Activated T-cell treated with anti-CD3 and anti-CD28 coated beads, Interleukin-2, amount 50 U/mL, for 72 hours (primary cell): ENCODE measurements around the gene IYD. TPM values are rescaled to one million over a fixed set of nuclear protein-coding genes. Genes with fewer than 3 reads are reported as not detected.
A peak's percentile ranks its signal among the peaks of the same experiment; 100 is the strongest.
"Not testable (repeated sequence)": the region's sequence is repeated elsewhere in the genome, so short reads cannot be mapped to it uniquely, and the experiment has no call there.

Experiments used
- ATAC-seq, 2 donors: fragments of 150-1000 bp; cut with Tn5 transposase; replicated peaks in 1 of 2; 2 replicates each; pipeline ENCODE4 v1.10.0; 2021; ENCODE audit warnings: moderate library complexity in 2 of 2, mild to moderate bottlenecking in 1 of 2
- DNase-seq, 2 donors: peaks; one replicate each; pipeline ENCODE4 v3.0.0; 2021 to 2022; ENCODE audit warnings: mixed read lengths in 1 of 2
- H3K27ac Mint-ChIP-seq: one replicate; pipeline ENCODE4 v1.8.0; 2022; ENCODE audit warnings: mild to moderate bottlenecking, moderate library complexity, mixed read lengths
- H3K27me3 Mint-ChIP-seq: one replicate; pipeline ENCODE4 v1.8.0; 2022; ENCODE audit warnings: low read depth, mixed read lengths
- H3K36me3 Mint-ChIP-seq, 2 donors: one replicate each; pipeline ENCODE4 v1.8.0; 2022; ENCODE audit warnings: mixed read lengths in 2 of 2, mild to moderate bottlenecking in 1 of 2; ENCODE audit not compliant: insufficient read depth in 2 of 2
- H3K4me1 Mint-ChIP-seq: one replicate; pipeline ENCODE4 v1.8.0; 2022; ENCODE audit warnings: low read depth, mixed read lengths
- H3K4me3 Mint-ChIP-seq, 2 donors: one replicate each; pipeline ENCODE4 v1.8.0; 2022; ENCODE audit warnings: mild to moderate bottlenecking in 2 of 2, mixed read lengths in 2 of 2, moderate library complexity in 2 of 2
- H3K9me3 Mint-ChIP-seq, 2 donors: one replicate each; pipeline ENCODE4 v1.8.0; 2022; ENCODE audit warnings: mixed read lengths in 2 of 2
- total RNA-seq, 2 donors: library from RNA; stranded (reverse); gene quantifications; one replicate each; pipeline ENCODE4 v1.2.3, GENCODE V29; 2022

IYD gene
- total RNA-seq, 2 donors from 2014 or later = not detected

DNA sequence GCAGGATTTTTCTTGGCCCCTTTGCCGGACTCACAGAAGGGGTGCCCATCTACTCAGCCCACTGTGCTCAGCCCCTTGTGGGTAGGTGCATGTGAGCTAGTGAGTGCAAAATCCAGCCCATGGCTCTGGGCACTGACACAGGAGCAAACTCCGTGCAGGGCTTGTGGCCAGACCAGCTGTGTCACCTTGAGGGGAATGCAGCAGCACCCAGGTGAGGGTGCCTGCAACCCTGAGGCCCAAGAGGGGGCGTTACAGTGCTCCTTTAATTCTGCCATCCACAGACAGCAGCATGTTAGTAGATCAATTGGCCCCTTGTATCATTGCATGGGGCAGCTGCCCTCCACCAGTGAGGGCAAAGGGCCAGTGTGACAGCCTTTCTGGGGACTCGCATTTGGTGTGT is 12.9 kb upstream of the IYD start:
- Mint-ChIP-seq H3K4me3 (no peak overlapping the region), H3K27ac (no peak overlapping the region), H3K36me3 (no peaks in the 10 kb centered on the region), H3K4me1 (no peaks in the 10 kb centered on the region), H3K27me3 (peaks cover 25% of the 10 kb centered on the region), H3K9me3 (no peaks in the 10 kb centered on the region)
- DNase-seq (no peak), ATAC-seq (no peak)

GRCh38 chr6:150361876-150362275 is 6.9 kb upstream of the IYD start:
- Mint-ChIP-seq H3K36me3 (no peaks in the 10 kb centered on the region), H3K27ac (no peak overlapping the region), H3K4me1 (no peaks in the 10 kb centered on the region), H3K4me3 (no peak overlapping the region), H3K9me3 (no peaks in the 10 kb centered on the region), H3K27me3 (no peaks in the 10 kb centered on the region)
- no peak for ATAC-seq
- DNase-seq = no peak

DNA sequence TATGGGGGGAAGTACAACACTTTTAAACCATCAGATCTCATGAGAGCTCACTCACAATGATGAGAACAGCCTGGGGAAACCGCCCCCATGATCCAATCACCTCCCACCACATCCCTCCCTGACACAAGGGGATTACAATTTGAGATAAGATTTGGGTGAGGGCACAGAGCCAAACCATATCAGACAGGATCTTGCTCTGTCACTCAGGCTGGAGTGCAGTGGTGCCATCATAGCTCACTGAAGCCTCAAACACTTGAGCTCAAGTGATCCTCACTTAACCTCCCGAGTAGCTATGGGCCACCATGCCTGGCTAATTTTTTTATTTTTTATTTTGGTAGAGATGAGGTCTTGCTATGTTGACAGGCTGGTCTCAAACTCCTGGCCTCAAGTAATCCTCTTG is 5.1 kb upstream of the IYD start:
- Mint-ChIP-seq H3K27me3 (no peaks in the 10 kb centered on the region), H3K27ac (no peak overlapping the region), H3K4me1 (no peaks in the 10 kb centered on the region), H3K9me3 (no peaks in the 10 kb centered on the region), H3K4me3 (no peak overlapping the region), H3K36me3 (no peaks in the 10 kb centered on the region)
- ATAC-seq (no peak), DNase-seq (no peak)

DNA sequence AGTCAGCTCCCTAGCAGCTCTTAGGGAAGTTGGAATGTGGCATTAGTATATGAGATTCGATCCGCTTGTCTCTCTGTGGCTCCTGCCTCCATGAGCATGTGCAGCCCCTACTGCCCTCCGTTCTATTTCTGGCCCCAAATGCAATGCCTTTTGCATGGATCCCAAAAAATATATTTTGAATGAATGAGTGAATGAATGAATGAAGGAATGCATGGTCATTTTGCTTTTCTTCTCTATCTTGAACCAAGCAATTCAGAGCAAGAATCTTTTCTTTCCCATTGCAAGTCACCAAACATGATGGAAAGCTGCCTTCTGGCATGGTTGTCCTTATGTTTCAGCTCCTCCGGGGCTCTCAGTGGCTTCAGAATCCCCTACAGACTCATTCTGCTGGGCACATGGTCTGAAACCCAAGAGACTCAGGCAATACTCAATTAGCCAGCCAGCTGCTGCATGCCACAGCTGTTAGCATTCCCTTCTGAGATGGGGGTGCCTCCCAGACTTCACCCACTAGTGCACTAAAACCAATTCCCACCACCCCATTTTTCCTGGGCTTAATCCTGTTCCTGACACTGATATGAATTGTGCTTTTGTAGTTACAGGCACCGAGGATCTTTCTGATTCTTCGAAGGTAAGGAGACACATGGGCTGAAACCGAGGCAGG is 2.6 kb upstream of the IYD start:
- no peaks in the 10 kb centered on the region for H3K27me3 Mint-ChIP-seq
- no peaks in the 10 kb centered on the region for H3K4me1 Mint-ChIP-seq
- no peaks in the 10 kb centered on the region for H3K9me3 Mint-ChIP-seq
- DNase-seq (no peak), ATAC-seq (no peak)
- no peaks in the 10 kb centered on the region for H3K36me3 Mint-ChIP-seq
- no peak overlapping the region for H3K4me3 Mint-ChIP-seq
- no peak overlapping the region for H3K27ac Mint-ChIP-seq

DNA sequence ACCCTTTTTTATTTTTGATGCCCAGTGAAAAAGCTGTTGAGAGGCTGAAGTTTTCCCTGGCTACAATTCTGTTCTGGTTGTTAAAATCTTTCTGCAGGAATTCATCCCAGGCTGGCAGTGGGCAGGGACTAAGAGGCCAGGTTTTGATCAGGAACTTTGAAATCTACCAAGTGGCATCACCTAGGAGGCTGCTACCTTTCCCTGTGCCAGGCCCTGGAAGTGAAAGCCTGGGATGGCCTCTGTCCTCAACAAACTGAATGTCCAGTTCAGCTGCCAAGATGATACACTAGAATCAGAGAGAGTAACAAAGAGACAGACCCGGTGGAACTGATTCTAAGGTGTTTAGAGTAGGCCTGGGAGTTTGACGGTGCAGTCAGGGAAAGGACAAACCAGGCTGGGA is 596 bp downstream of the IYD start:
- no peak for ATAC-seq
- Mint-ChIP-seq H3K27ac (no peak overlapping the region), H3K4me1 (peaks cover 7% of the 10 kb centered on the region), H3K27me3 (peaks cover 8% of the 10 kb centered on the region), H3K36me3 (no peaks in the 10 kb centered on the region), H3K4me3 (no peak overlapping the region), H3K9me3 (no peaks in the 10 kb centered on the region)
- no peak for DNase-seq

- ATAC-seq (no peak), DNase-seq (no peak)
- Mint-ChIP-seq H3K9me3 (no peaks in the 10 kb centered on the region), H3K4me3 (no peak overlapping the region), H3K27me3 (peaks cover 12% of the 10 kb centered on the region), H3K27ac (no peak overlapping the region), H3K4me1 (peaks cover 7% of the 10 kb centered on the region), H3K36me3 (no peaks in the 10 kb centered on the region)
Measured at GRCh38 chr6:150370112-150370511, 1.3 kb downstream of the IYD start.

- Mint-ChIP-seq H3K4me1 (peaks cover 7% of the 10 kb centered on the region), H3K9me3 (no peaks in the 10 kb centered on the region), H3K4me3 (no peak overlapping the region), H3K27ac (no peak overlapping the region), H3K36me3 (no peaks in the 10 kb centered on the region), H3K27me3 (peaks cover 24% of the 10 kb centered on the region)
- DNase-seq (no peak), ATAC-seq (no peak)
Measured at GRCh38 chr6:150371356-150371755, 2.5 kb downstream of the IYD start.

GRCh38 chr6:150372051-150372450 is 3.2 kb downstream of the IYD start:
- Mint-ChIP-seq H3K4me3 (no peak overlapping the region), H3K27ac (no peak overlapping the region), H3K36me3 (no peaks in the 10 kb centered on the region), H3K27me3 (peaks cover 30% of the 10 kb centered on the region), H3K9me3 (no peaks in the 10 kb centered on the region), H3K4me1 (peaks cover 7% of the 10 kb centered on the region)
- no peak for DNase-seq
- ATAC-seq = no peak

- Mint-ChIP-seq H3K36me3 (no peaks in the 10 kb centered on the region), H3K9me3 (no peaks in the 10 kb centered on the region), H3K4me3 (no peak overlapping the region), H3K27me3 (peaks cover 30% of the 10 kb centered on the region), H3K27ac (no peak overlapping the region), H3K4me1 (peaks cover 7% of the 10 kb centered on the region)
- ATAC-seq = peak; percentile 74 to 82
- DNase-seq = peak; percentile 14 to 25
Measured at GRCh38 chr6:150373260-150373701, 4.5 kb downstream of the IYD start.

DNA sequence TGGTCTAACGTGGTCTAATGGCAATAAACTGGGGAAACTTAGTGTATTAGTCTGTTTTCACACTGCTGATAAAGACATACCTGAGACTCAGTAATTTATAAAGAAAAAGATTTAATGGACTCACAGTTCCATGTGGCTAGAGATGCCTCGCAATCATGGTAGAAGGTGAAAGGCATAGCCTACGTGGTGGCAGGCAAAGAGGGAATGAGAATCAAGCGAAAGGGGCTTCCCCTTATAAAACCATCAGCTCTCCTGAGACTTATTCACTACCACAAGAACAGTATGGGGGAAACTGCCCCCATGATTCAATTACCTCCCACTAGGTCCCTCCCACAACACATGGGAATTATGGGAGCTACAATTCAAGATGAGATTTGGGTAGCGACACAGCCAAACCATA is 5.5 kb downstream of the IYD start:
- H3K27ac Mint-ChIP-seq, ATAC-seq, H3K4me1 Mint-ChIP-seq, H3K9me3 Mint-ChIP-seq, H3K4me3 Mint-ChIP-seq, DNase-seq, H3K36me3 Mint-ChIP-seq: not testable (repeated sequence)
- peaks cover 39% of the 10 kb centered on the region for H3K27me3 Mint-ChIP-seq

GRCh38 chr6:150377211-150377781 is 8.5 kb downstream of the IYD start:
- Mint-ChIP-seq H3K27me3 (peaks cover 41% of the 10 kb centered on the region), H3K9me3 (no peaks in the 10 kb centered on the region), H3K4me3 (no peak overlapping the region), H3K27ac (no peak overlapping the region), H3K36me3 (no peaks in the 10 kb centered on the region), H3K4me1 (peaks cover 7% of the 10 kb centered on the region)
- ATAC-seq (no peak), DNase-seq (no peak)

- no peak for ATAC-seq
- no peaks in the 10 kb centered on the region for H3K36me3 Mint-ChIP-seq
- H3K27me3 Mint-ChIP-seq = peaks cover 35% of the 10 kb centered on the region
- no peak overlapping the region for H3K27ac Mint-ChIP-seq
- H3K4me3 Mint-ChIP-seq = no peak overlapping the region
- no peak for DNase-seq
- H3K9me3 Mint-ChIP-seq = no peaks in the 10 kb centered on the region
- H3K4me1 Mint-ChIP-seq = no peaks in the 10 kb centered on the region
Measured at GRCh38 chr6:150380256-150380655, 11.4 kb downstream of the IYD start.

DNA sequence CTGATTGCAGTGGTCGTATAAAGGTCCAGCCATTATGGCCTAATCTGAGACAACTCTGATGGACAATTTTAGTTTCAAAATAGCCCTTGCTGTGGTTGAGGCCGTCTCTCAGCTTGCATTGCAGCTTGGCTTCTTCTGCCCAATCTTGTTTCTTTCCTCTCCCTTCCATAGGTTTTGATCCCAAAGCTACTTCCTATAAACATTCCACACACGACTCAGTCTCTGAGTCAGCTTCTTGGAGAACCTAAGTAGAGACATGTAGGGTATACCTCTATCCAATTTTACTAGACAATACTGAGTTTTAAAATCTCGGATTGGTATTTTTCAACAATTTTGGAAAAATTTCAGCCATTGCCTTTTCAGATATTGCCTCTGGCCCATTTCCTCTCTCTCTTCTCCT is 13.4 kb downstream of the IYD start:
- Mint-ChIP-seq H3K27ac (no peak overlapping the region), H3K4me3 (no peak overlapping the region), H3K4me1 (no peaks in the 10 kb centered on the region), H3K27me3 (peaks cover 19% of the 10 kb centered on the region), H3K36me3 (no peaks in the 10 kb centered on the region), H3K9me3 (no peaks in the 10 kb centered on the region)
- no peak for ATAC-seq
- DNase-seq = no peak

DNA sequence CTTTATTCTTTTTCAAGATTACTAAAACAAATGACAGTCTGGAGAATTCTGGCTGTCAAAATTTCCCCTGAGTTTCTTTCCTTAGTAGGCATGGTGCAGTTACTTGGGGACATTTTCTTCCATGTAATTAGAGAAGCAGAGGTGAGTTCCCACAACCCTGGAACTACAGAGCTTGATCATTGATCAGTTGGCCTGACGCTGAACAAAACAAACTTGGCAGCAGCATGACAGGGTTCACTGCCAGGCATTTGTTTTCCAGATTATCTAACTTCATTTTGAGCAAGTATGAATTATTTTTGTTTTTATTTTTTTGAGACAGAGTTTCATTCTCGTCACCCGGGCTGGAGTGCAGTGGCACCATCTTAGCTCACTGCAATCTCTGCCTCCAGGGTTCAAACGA is 22.6 kb downstream of the IYD start:
- H3K27ac Mint-ChIP-seq = no peak overlapping the region
- H3K4me3 Mint-ChIP-seq = no peak overlapping the region
- H3K9me3 Mint-ChIP-seq = no peaks in the 10 kb centered on the region
- no peaks in the 10 kb centered on the region for H3K36me3 Mint-ChIP-seq
- H3K27me3 Mint-ChIP-seq = peaks cover 34% of the 10 kb centered on the region
- DNase-seq (no peak), ATAC-seq (no peak)
- H3K4me1 Mint-ChIP-seq = no peaks in the 10 kb centered on the region
